ENCODE data around the gene FUNDC2.
A peak's percentile ranks its signal among the peaks of the same experiment; 100 is the strongest.

FUNDC2 gene

GRCh38 chrX:155070038-155070437 is 43.4 kb downstream of the FUNDC2 start:
- no peak for DNase-seq (ENCODE audit: low spot score)

- no peak for DNase-seq (ENCODE audit: low spot score)
Measured at GRCh38 chrX:155070663-155070974, 44.0 kb downstream of the FUNDC2 start.

- peak; percentile 73 for DNase-seq (ENCODE audit: low spot score)
Measured at GRCh38 chrX:155070975-155071693, 44.5 kb downstream of the FUNDC2 start, which contains the start of the genes BRCC3, CMC4 and MTCP1. BRCC3 (plus strand) TSS chrX:155071508; CDS start chrX:155071528, 20 bp downstream. CMC4 (minus strand) TSS chrX:155071136; CDS start chrX:155064023, 7,113 bp downstream. MTCP1 (minus strand) TSS chrX:155071136; CDS start chrX:155066010, 5,126 bp downstream.

DNA sequence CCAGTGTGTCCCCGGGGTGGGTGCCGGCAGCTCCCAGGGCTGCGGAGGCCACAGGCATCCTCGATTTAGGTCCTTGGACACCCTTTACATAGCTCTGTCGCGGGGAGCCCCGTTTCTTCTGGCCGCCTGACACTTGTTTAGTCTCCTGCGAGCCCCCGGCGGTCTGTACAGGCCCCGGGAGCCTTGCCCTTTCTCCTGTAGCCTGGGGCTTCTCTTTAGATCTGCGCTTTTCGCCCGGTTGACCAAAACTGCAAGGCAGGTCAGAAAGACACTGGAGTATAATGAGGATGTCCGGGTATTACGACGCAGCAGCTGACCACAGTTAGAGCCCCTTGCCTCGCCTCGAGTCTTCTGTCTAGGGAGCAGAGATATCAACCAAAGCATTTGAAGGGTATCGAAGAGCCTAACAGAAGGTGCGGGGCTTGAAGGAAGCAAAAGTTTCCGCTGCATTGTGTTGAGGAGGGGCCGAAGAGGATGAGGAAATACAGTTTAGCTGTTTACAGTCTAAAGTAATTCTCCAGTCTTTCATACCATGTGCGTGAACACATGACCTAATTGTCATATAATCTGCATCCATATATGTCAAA is 45.1 kb downstream of the FUNDC2 start:
- no peak for DNase-seq (ENCODE audit: low spot score)

GRCh38 chrX:155086202-155086840 is 59.7 kb downstream of the FUNDC2 start:
- peak; percentile 44 for DNase-seq (ENCODE audit: low spot score)

GRCh38 chrX:155086961-155087735 is 60.5 kb downstream of the FUNDC2 start:
- DNase-seq (ENCODE audit: low spot score) = no peak

DNA sequence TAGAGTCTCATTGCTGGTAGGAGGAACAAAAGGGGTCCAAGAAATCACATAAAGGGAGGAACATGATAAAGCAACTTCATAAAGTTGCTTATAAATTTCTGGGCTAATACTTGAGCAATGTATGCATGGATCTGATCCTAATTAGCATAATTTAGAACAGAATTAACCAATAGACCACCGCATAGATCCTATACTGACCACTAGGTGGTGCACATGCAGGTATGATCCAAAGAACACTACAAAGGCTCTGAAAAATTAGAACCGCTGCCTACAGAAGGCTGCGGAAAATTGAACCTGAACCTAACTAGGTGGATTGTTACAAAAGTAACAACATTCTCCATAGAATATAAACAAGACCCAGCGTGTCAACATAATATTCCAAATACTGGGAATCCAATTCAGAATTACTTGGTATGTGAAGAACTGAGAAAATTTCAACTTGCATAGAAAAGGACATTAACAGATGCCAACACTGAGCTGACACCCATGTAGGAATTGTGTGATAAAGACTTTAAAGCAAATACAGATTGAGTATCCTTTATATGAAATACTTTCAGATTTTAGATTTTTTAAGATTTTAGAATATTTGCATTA is 67.9 kb downstream of the FUNDC2 start:
- peak; percentile 51 for DNase-seq (ENCODE audit: low spot score)

GRCh38 chrX:155105919-155106318 is 79.3 kb downstream of the FUNDC2 start:
- no peak for DNase-seq (ENCODE audit: low spot score)

GRCh38 chrX:155108427-155108826 is 81.8 kb downstream of the FUNDC2 start:
- peak; percentile 0 for DNase-seq (ENCODE audit: low spot score)

Measured in CD4-positive, alpha-beta T cell treated with Interleukin-2 at 100 ng/mL for 4 hours (primary cell).